ENCODE data around the gene HPN. TPM values are rescaled to one million over a fixed set of nuclear protein-coding genes. Genes with fewer than 3 reads are reported as not detected.
A peak's percentile ranks its signal among the peaks of the same experiment; 100 is the strongest.

The HPN gene
- total and polyA plus RNA-seq, 7 donors = 0.36 to 1.8 (median 0.66) TPM; not detected in 2

- H3K27ac ChIP-seq = no peak overlapping the region
- H3K9me3 ChIP-seq = no peaks in the 10 kb centered on the region
- peaks cover 52 to 100% (median 82%) of the 10 kb centered on the region in 4 donors for H3K36me3 ChIP-seq
- H3K4me1 ChIP-seq = no peaks in the 10 kb centered on the region
- intact Hi-C loops (cut with DNase I) = no loop called here
- H3K27me3 ChIP-seq = no peaks in the 10 kb centered on the region
- no peak for TF ChIP-seq POLR2AphosphoS5 (IDR thresholded peaks at IDR 0.05)
- TF ChIP-seq EP300 (IDR thresholded peaks at IDR 0.05) = no peak
- TF ChIP-seq CTCF (IDR thresholded peaks at IDR 0.05) = no peak
- TF ChIP-seq POLR2A (IDR thresholded peaks at IDR 0.05) = no peak
- 86 to 90% methylated on average over 14 of the region's 14 CpGs for WGBS, 2 donors
- no peak overlapping the region for H3K4me3 ChIP-seq
- DNase-seq = peak; percentile 54
Measured at GRCh38 chr19:35022460-35022859, 19.1 kb upstream of the HPN start.

GRCh38 chr19:35023428-35023827 lies 18.1 kb upstream of the HPN start:
- H3K36me3 ChIP-seq = peaks cover 47 to 99% (median 75%) of the 10 kb centered on the region in 4 donors
- no peaks in the 10 kb centered on the region for H3K4me1 ChIP-seq
- TF ChIP-seq CTCF (IDR thresholded peaks at IDR 0.05) (no peak), EP300 (IDR thresholded peaks at IDR 0.05) (no peak), POLR2AphosphoS5 (IDR thresholded peaks at IDR 0.05) (no peak), POLR2A (IDR thresholded peaks at IDR 0.05) (no peak)
- H3K27me3 ChIP-seq = no peaks in the 10 kb centered on the region
- H3K27ac ChIP-seq = no peak overlapping the region
- peak; percentile 70 for DNase-seq
- intact Hi-C loops (cut with DNase I) = no loop called here
- H3K9me3 ChIP-seq = no peaks in the 10 kb centered on the region
- no peak overlapping the region for H3K4me3 ChIP-seq
- 86 to 90% methylated on average over 19 of the region's 19 CpGs for WGBS, 2 donors

- intact Hi-C loops (cut with DNase I) = no loop called here
- H3K9me3 ChIP-seq = no peaks in the 10 kb centered on the region
- H3K36me3 ChIP-seq = peaks cover 46 to 92% (median 69%) of the 10 kb centered on the region in 4 donors
- H3K4me1 ChIP-seq = no peaks in the 10 kb centered on the region
- no peaks in the 10 kb centered on the region for H3K27me3 ChIP-seq
- 83 to 92% methylated on average over 6 of the region's 6 CpGs for WGBS, 2 donors
- no peak overlapping the region for H3K27ac ChIP-seq
- TF ChIP-seq CTCF (IDR thresholded peaks at IDR 0.05) = no peak
- DNase-seq = peak; percentile 62
- H3K4me3 ChIP-seq = no peak overlapping the region
Measured at GRCh38 chr19:35024095-35024494, 17.4 kb upstream of the HPN start.

GRCh38 chr19:35025969-35026368 lies 15.6 kb upstream of the HPN start:
- peaks cover 37 to 74% (median 51%) of the 10 kb centered on the region in 4 donors for H3K36me3 ChIP-seq
- TF ChIP-seq EP300 (IDR thresholded peaks at IDR 0.05) (no peak), POLR2A (IDR thresholded peaks at IDR 0.05) (no peak), CTCF (IDR thresholded peaks at IDR 0.05) (no peak), POLR2AphosphoS5 (IDR thresholded peaks at IDR 0.05) (no peak)
- DNase-seq = no peak
- intact Hi-C loops (cut with DNase I) = no loop called here
- peaks cover 0 to 11% (median 9%) of the 10 kb centered on the region in 4 donors for H3K4me1 ChIP-seq
- no peak overlapping the region for H3K27ac ChIP-seq
- 92 to 93% methylated on average over 21 of the region's 21 CpGs for WGBS, 2 donors
- H3K9me3 ChIP-seq = no peaks in the 10 kb centered on the region
- H3K4me3 ChIP-seq = no peak overlapping the region
- no peaks in the 10 kb centered on the region for H3K27me3 ChIP-seq

- Histone ChIP-seq H3K4me1 (peaks cover 0 to 16% (median 11%) of the 10 kb centered on the region in 4 donors), H3K4me3 (no peak overlapping the region), H3K36me3 (peaks cover 33 to 69% (median 47%) of the 10 kb centered on the region in 4 donors), H3K9me3 (no peaks in the 10 kb centered on the region), H3K27ac (no peak overlapping the region), H3K27me3 (no peaks in the 10 kb centered on the region)
- WGBS, 2 donors = 84 to 87% methylated on average over 6 of the region's 6 CpGs
- intact Hi-C loops (cut with DNase I) = no loop called here
- no peak for DNase-seq
- no peak for TF ChIP-seq EP300 (IDR thresholded peaks at IDR 0.05)
- TF ChIP-seq CTCF (IDR thresholded peaks at IDR 0.05) = no peak
- TF ChIP-seq POLR2AphosphoS5 (IDR thresholded peaks at IDR 0.05) = no peak
- TF ChIP-seq POLR2A (IDR thresholded peaks at IDR 0.05) = no peak
Measured at GRCh38 chr19:35026418-35026817, 15.1 kb upstream of the HPN start.
